ENCODE data around the gene AKNA. TPM values are rescaled to one million over a fixed set of nuclear protein-coding genes. Genes with fewer than 3 reads are reported as not detected.

Gene AKNA
- total RNA-seq, 4 donors from 2014 or later: 8.8 to 24.3 (median 19.0) TPM

- 77 to 95% methylated on average over 6 to 8 of the region's 16 CpGs for WGBS, 2 donors (ENCODE audit: low coverage in 1 of 2)
- peaks cover 0 to 5% (median 0%) of the 10 kb centered on the region in 3 donors for H3K4me1 ChIP-seq
- H3K27me3 ChIP-seq: no peaks in the 10 kb centered on the region
- TF ChIP-seq POLR2A (IDR thresholded peaks at IDR 0.05) (no peak), POLR2AphosphoS5 (IDR thresholded peaks at IDR 0.05) (no peak), EP300 (IDR thresholded peaks at IDR 0.05) (no peak)
- TF ChIP-seq, protein P1, sequence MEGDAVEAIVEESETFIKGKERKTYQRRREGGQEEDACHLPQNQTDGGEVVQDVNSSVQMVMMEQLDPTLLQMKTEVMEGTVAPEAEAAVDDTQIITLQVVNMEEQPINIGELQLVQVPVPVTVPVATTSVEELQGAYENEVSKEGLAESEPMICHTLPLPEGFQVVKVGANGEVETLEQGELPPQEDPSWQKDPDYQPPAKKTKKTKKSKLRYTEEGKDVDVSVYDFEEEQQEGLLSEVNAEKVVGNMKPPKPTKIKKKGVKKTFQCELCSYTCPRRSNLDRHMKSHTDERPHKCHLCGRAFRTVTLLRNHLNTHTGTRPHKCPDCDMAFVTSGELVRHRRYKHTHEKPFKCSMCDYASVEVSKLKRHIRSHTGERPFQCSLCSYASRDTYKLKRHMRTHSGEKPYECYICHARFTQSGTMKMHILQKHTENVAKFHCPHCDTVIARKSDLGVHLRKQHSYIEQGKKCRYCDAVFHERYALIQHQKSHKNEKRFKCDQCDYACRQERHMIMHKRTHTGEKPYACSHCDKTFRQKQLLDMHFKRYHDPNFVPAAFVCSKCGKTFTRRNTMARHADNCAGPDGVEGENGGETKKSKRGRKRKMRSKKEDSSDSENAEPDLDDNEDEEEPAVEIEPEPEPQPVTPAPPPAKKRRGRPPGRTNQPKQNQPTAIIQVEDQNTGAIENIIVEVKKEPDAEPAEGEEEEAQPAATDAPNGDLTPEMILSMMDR (IDR thresholded peaks at IDR 0.05): no peak
- H3K27ac ChIP-seq: no peak overlapping the region
- H3K4me3 ChIP-seq: no peak overlapping the region
- no peaks in the 10 kb centered on the region for H3K9me3 ChIP-seq
- no peak for ATAC-seq
- peaks cover 0 to 44% of the 10 kb centered on the region in 2 donors for H3K36me3 ChIP-seq
These were observed 15.5 kb upstream of the AKNA start for GRCh38 chr9:114403153-114403756.

- Histone ChIP-seq H3K36me3 (peaks cover 0 to 28% of the 10 kb centered on the region in 2 donors), H3K4me3 (no peak overlapping the region), H3K4me1 (peaks cover 0 to 21% (median 3%) of the 10 kb centered on the region in 3 donors), H3K27me3 (no peaks in the 10 kb centered on the region), H3K9me3 (no peaks in the 10 kb centered on the region), H3K27ac (no peak overlapping the region)
- ATAC-seq: no peak
- 95 to 96% methylated on average over 4 to 7 of the region's 7 CpGs for WGBS, 2 donors (ENCODE audit: low coverage in 1 of 2)
- TF ChIP-seq EP300 (IDR thresholded peaks at IDR 0.05): no peak
- TF ChIP-seq, protein P1 (IDR thresholded peaks at IDR 0.05): no peak
- no peak for TF ChIP-seq POLR2A (IDR thresholded peaks at IDR 0.05)
- TF ChIP-seq POLR2AphosphoS5 (IDR thresholded peaks at IDR 0.05): no peak
These were observed 13.6 kb upstream of the AKNA start for GRCh38 chr9:114401344-114401743.

- no peak for TF ChIP-seq POLR2A (IDR thresholded peaks at IDR 0.05)
- no peak for TF ChIP-seq EP300 (IDR thresholded peaks at IDR 0.05)
- no peak for TF ChIP-seq POLR2AphosphoS5 (IDR thresholded peaks at IDR 0.05)
- TF ChIP-seq, protein P1 (IDR thresholded peaks at IDR 0.05): no peak
- H3K4me1 ChIP-seq: peaks cover 0 to 25% (median 4%) of the 10 kb centered on the region in 3 donors
- ATAC-seq: no peak
- no peak overlapping the region for H3K27ac ChIP-seq
- no peaks in the 10 kb centered on the region for H3K9me3 ChIP-seq
- WGBS, 2 donors (ENCODE audit: low coverage in 1 of 2): 58 to 100% methylated on average over 1 to 2 of the region's 2 CpGs
- peaks cover 0 to 25% of the 10 kb centered on the region in 2 donors for H3K36me3 ChIP-seq
- no peak overlapping the region for H3K4me3 ChIP-seq
- H3K27me3 ChIP-seq: no peaks in the 10 kb centered on the region
These were observed 13.0 kb upstream of the AKNA start for GRCh38 chr9:114400772-114401171.

- Histone ChIP-seq H3K27me3 (no peaks in the 10 kb centered on the region), H3K4me1 (peaks cover 0 to 31% (median 10%) of the 10 kb centered on the region in 3 donors), H3K36me3 (peaks cover 0 to 25% of the 10 kb centered on the region in 2 donors), H3K27ac (no peak overlapping the region), H3K9me3 (no peaks in the 10 kb centered on the region), H3K4me3 (no peak overlapping the region)
- ATAC-seq: no peak
- TF ChIP-seq POLR2A (IDR thresholded peaks at IDR 0.05): no peak
- TF ChIP-seq, protein P1 (IDR thresholded peaks at IDR 0.05): no peak
- TF ChIP-seq EP300 (IDR thresholded peaks at IDR 0.05): no peak
- no peak for TF ChIP-seq POLR2AphosphoS5 (IDR thresholded peaks at IDR 0.05)
- 33% methylated on average over 1 of the region's 1 CpG for WGBS, 2 donors (ENCODE audit: low coverage in 1 of 2)
These were observed 12.4 kb upstream of the AKNA start for GRCh38 chr9:114400219-114400618.

GRCh38 chr9:114399381-114399780, 11.6 kb upstream of the AKNA start:
- TF ChIP-seq, protein P1 (IDR thresholded peaks at IDR 0.05): no peak
- TF ChIP-seq EP300 (IDR thresholded peaks at IDR 0.05) (no peak), POLR2AphosphoS5 (IDR thresholded peaks at IDR 0.05) (no peak), POLR2A (IDR thresholded peaks at IDR 0.05) (no peak)
- Histone ChIP-seq H3K9me3 (no peaks in the 10 kb centered on the region), H3K4me1 (peaks cover 0 to 39% (median 18%) of the 10 kb centered on the region in 3 donors), H3K27me3 (no peaks in the 10 kb centered on the region), H3K36me3 (peaks cover 0 to 25% of the 10 kb centered on the region in 2 donors), H3K27ac (no peak overlapping the region), H3K4me3 (no peak overlapping the region)
- ATAC-seq: no peak
- 84 to 95% methylated on average over 3 to 4 of the region's 4 CpGs for WGBS, 2 donors (ENCODE audit: low coverage in 1 of 2)
